HG02840 (cell line): ENCODE data around the gene RSRC1.

Source experiments
- ATAC-seq: cut with Tn5 transposase; IDR thresholded peaks from one replicate; pipeline ENCODE4 v1.9.1; 2021; ENCODE audit warnings: mild to moderate bottlenecking, moderate library complexity, moderate number of reproducible peaks; ENCODE audit not compliant: unreplicated experiment, low FRiP score

The RSRC1 gene

DNA sequence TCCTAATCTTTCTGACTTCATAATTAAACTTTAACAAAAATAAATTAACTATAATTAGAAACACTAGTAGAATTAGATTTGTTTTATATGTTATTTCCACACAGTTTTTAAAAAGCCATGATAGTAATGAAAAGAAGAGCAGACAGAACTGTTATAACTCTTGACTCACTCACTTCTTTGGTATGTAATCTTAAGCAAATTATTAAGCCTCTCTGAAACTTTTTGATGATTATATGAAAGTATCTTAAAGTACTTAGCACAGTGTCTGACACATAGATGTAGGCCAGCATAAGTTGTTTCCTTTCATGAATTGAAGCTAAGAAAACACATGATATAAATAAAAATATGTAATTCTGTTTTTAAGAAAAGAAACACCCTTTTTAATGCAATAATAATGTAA is 337.5 kb downstream of the RSRC1 start:
- no peak for ATAC-seq

DNA sequence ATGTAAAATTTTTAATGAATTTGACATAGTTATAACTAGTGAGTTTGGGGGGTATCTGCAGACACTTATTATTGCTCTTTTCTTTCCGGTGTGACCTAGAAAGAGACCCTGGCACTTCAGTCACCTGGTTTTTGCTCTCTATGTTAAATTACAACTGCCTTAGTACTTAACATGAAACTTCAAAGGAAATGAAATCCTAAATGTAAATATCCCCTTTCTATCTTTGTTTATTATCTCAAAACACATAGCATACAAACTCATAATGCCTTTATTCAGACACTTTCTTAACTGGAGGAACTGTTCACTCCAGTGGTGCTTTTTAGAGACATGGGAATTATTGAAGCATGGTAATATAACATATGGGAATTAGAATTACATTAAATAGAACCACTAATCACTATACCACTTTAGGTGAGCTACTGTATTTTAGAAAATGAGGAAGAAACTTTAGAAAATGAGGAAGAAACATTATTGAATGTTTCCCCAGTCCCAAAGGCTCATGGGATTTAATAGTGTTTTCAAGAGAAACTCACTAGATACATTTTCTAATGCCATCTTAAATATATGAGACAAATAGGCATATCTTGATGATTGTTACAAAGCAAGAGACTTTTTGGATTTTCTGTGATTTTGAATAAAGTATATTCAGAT is 341.6 kb downstream of the RSRC1 start:
- no peak for ATAC-seq

GRCh38 chr3:158452334-158452733 is 342.4 kb downstream of the RSRC1 start:
- ATAC-seq: no peak

- ATAC-seq: no peak
Measured at GRCh38 chr3:158453004-158453403, 343.1 kb downstream of the RSRC1 start.

- no peak for ATAC-seq
Measured at GRCh38 chr3:158453865-158454264, 344.0 kb downstream of the RSRC1 start.

- ATAC-seq: no peak
Measured at GRCh38 chr3:158455406-158455805, 345.5 kb downstream of the RSRC1 start.

- ATAC-seq: no peak
Measured at GRCh38 chr3:158456114-158456513, 346.2 kb downstream of the RSRC1 start.

- no peak for ATAC-seq
Measured at GRCh38 chr3:158458464-158458863, 348.6 kb downstream of the RSRC1 start.

DNA sequence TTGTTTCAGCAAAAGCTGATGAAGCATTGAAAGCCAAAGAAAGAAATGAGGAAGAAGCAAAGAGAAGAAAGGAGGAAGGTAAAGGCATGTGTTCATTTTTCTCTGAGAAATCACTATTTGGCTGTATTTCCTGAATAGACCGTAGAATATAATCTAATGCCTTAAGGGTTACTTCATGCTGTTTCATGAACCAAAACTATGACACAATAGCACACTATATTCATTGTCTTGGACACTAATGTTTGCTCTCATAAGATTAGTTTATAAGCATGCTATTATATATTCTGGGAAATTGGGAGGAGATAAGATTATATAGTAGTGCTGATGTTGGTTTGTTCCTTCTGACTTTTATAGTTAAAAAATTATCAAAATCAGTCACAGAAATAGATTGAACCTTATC is 351.0 kb downstream of the RSRC1 start:
- ATAC-seq: no peak

GRCh38 chr3:158463556-158463955 is 353.7 kb downstream of the RSRC1 start:
- ATAC-seq: no peak

DNA sequence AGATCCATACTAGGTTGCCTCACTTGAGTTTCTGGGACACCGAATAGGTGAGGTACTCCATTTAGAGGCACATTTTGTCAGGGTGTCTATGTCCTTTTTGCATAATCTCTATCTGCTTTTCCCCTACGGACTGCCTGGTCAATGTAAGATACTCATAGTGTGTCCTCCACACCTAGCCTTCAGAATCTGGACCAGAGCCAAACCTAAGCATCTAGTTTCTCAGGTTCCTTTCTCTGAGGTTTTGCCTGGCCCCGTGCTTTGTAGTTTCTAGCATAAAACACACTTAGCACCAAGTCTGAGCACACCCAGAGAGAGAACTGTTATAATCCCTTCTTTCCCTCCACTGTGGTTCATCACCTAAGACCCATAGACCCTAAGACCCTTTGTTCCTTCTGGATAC is 355.2 kb downstream of the RSRC1 start:
- ATAC-seq: no peak

DNA sequence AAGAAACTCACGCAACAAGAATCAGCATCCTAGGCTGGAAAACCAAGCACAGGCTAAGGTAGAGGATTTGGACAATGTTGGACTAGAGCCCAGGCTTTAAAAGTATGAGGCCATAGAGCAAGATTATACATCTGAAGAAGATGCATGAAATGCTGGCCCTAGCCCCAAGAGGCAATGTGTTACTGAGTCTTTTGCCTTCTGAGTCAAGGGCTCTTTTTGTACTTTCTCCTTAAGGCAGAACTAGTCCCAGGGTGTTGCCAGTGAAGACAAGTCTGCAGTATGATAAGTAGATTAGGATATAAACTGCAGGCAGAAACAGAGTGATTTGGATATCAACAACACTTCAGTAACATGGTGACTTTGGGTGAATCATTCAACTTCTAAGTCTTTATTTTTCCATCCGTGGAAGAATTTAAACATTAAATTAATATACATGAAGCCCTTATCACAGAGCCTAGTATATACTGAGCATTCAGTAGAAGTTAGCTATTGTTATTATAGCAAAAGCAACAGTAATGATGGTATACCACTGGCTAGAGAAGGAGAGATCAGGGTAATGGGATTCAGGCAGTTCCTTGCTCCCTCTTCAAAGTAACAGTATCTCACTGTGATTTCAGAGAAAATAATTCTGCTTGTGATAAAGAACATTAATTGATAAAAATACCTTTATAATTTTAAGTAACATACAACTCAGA is 361.2 kb downstream of the RSRC1 start:
- ATAC-seq: no peak

- ATAC-seq: no peak
Measured at GRCh38 chr3:158471639-158472294, 361.9 kb downstream of the RSRC1 start.

DNA sequence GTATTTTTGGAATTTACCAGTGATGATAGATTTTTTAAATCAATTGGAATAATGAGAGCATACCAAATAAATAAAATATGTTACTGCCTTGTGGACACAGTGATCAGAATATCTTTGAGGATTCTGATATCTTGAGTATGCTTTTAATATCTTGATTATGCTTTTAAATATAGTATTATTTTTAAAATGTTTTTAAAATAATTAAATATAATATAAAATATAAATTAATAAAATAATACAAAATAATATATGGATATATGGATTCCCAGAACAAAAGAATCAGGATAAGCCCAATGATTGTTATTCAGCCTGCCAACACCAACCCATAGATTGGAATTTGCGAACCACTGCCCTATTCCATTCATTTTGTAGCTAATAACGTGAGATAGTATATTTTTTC is 369.2 kb downstream of the RSRC1 start:
- no peak for ATAC-seq

- ATAC-seq: no peak
Measured at GRCh38 chr3:158483701-158484235, 373.9 kb downstream of the RSRC1 start.

GRCh38 chr3:158486200-158486599 is 376.3 kb downstream of the RSRC1 start:
- no peak for ATAC-seq

GRCh38 chr3:158488670-158489069 is 378.8 kb downstream of the RSRC1 start:
- no peak for ATAC-seq

DNA sequence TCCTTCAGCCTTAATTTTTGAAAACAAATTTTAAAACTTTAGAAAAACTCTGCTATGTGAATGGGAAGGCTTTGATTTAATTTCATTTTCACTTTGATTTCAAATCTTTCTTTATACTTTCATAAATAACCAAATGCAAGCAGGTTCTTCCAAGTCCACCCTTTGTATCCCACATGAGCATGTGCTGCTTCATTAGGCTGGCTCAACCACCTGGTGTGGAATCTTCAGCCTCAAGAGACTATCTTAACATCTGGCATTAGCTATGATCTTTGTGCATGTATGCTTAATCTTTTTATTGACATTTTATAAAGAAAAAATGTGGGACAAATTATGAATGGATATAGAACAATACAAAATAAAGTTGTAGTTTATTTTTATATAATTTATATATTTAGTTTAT is 379.3 kb downstream of the RSRC1 start:
- ATAC-seq: no peak

GRCh38 chr3:158491968-158492367 is 382.1 kb downstream of the RSRC1 start:
- ATAC-seq: no peak

DNA sequence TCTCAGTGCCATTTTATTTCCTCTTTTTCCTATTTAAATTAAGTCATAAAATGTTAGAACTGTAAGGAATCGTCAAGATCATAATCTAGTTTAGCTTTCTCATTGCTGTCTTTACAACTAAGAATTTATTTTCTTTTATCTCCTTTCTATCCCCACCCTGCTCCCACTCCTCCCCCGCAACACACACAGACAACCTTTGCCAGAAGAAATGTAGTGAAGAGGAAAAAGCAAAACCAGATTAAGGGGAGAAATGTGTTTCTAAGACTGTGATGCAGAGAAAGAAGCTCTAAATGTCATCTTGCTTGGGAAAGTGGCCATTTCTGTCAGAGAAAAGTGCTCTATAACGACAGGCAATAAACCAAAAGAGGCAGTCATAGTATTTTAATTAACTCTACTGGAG is 382.8 kb downstream of the RSRC1 start:
- no peak for ATAC-seq

DNA sequence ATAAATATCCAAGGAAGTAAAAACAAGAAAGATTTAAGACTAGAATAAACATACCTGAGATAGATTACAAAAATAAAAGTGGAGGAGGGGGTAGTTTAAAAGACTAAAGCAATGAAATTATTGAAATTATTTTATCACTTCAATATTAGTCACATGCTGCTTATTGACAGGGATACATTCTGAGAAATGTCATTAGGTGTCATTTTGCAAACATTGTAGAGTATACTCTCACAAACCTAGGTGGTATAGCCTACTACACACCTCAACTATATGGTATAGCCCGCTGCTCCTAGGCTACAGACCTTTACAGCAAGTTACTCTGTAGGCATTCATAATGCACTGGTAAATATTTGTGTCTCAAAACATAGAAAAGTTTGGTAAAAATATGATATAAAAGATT is 384.0 kb downstream of the RSRC1 start:
- no peak for ATAC-seq

GRCh38 chr3:158494673-158495072 is 384.8 kb downstream of the RSRC1 start:
- ATAC-seq: no peak
